Upper lobe of right lung (tissue), 1 donor: ENCODE measurements around the gene TBC1D23. TPM values are rescaled to one million over a fixed set of nuclear protein-coding genes. Genes with fewer than 3 reads are reported as not detected.

Experiments
- ATAC-seq: fragments of 200-7000 bp; cut with Tn5 transposase; one replicate; pipeline ENCODE4 v1.9.1; 2020; ENCODE audit warnings: mild to moderate bottlenecking, moderate library complexity
- DNase-seq: peaks from one replicate; pipeline ENCODE4 v3.0.0-alpha.2; 2020
- H3K27ac ChIP-seq: fragments of 200-600 bp; one replicate; pipeline ENCODE4 v1.8.0; 2022
- H3K27me3 ChIP-seq: fragments of 200-600 bp; one replicate; pipeline ENCODE4 v1.8.0; 2022; ENCODE audit warnings: mild to moderate bottlenecking
- H3K36me3 ChIP-seq: fragments of 200-600 bp; one replicate; pipeline ENCODE4 v1.8.0; 2022
- H3K4me1 ChIP-seq: fragments of 200-600 bp; one replicate; pipeline ENCODE4 v1.8.0; 2022
- H3K4me3 ChIP-seq: fragments of 200-600 bp; one replicate; pipeline ENCODE4 v1.8.0; 2022; ENCODE audit warnings: mild to moderate bottlenecking
- H3K9me3 ChIP-seq: fragments of 200-600 bp; one replicate; pipeline ENCODE4 v1.8.0; 2022
- intact Hi-C: fragments of 100-400 bp; cut with DNase I; formaldehyde crosslinking; loops from one replicate; pipeline ENCODE4 v1.11.0; 2022
- total RNA-seq: library from RNA; stranded (reverse); fragmentation: NEBNext Ultra II Directional; extraction: Animal tissue kit (Norgen Biotek cat#: 25700); gene quantifications from one replicate; pipeline ENCODE4 v1.2.1, GENCODE V29; 2021
- TF ChIP-seq, protein P1 (sequence below): fragments of 200-600 bp; IDR thresholded peaks from one replicate; pipeline ENCODE4 v1.8.0; 2022; ENCODE audit warnings: antibody characterized with exemption
- donor health status: DM: no; HTN: yes; CAD: no; lungs with severe emphysema.

TBC1D23 gene
- total RNA-seq, 1 donor from 2014 or later = 47.4 TPM

DNA sequence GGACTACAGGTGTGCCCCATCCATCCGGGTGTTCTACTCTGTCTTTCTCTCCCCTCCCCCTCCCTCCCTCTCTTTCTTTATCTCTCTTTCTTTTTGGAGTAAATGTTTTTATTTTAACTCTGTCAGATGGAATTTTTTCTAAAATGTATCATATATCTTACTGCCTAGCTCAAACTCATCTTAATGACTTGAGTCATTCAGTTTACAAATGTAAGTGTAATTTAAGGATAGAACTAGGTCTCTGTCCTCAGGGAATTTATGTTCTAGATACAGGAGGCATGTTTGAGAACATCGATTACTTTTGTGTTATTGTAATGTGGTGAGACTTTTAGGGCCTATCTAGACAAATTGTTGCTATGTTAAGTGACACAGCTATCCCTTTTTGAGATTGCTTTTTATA is 3.5 kb downstream of the TBC1D23 start:
- Histone ChIP-seq H3K27ac (no peak overlapping the region), H3K4me3 (no peak overlapping the region), H3K27me3 (no peaks in the 10 kb centered on the region), H3K9me3 (no peaks in the 10 kb centered on the region), H3K4me1 (peaks cover 32% of the 10 kb centered on the region), H3K36me3 (no peaks in the 10 kb centered on the region)
- TF ChIP-seq, protein P1, sequence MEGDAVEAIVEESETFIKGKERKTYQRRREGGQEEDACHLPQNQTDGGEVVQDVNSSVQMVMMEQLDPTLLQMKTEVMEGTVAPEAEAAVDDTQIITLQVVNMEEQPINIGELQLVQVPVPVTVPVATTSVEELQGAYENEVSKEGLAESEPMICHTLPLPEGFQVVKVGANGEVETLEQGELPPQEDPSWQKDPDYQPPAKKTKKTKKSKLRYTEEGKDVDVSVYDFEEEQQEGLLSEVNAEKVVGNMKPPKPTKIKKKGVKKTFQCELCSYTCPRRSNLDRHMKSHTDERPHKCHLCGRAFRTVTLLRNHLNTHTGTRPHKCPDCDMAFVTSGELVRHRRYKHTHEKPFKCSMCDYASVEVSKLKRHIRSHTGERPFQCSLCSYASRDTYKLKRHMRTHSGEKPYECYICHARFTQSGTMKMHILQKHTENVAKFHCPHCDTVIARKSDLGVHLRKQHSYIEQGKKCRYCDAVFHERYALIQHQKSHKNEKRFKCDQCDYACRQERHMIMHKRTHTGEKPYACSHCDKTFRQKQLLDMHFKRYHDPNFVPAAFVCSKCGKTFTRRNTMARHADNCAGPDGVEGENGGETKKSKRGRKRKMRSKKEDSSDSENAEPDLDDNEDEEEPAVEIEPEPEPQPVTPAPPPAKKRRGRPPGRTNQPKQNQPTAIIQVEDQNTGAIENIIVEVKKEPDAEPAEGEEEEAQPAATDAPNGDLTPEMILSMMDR = no peak
- DNase-seq (no peak), ATAC-seq (no peak)
- intact Hi-C loops = no loop called here

DNA sequence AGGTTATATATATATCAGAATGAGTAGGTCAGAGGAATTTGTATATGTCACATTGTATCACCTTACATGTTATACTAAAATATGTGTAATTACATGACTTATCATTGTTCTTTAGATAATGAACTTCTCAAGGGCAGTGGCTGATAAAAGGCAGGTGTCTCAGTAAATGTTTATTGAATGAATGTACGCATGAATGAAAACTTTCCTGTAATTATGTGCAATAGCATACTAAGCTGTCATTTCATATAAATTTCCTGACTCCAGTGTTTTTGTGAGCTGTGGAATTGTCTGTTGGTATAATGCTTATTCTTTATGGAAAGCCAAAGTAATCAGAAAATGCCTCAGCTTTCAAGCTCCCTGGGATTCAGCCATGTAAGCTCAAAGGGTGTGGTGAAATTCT is 4.2 kb downstream of the TBC1D23 start:
- DNase-seq (no peak), ATAC-seq (no peak)
- no peaks in the 10 kb centered on the region for H3K9me3 ChIP-seq
- TF ChIP-seq, protein P1 = no peak
- no peak overlapping the region for H3K27ac ChIP-seq
- H3K27me3 ChIP-seq = no peaks in the 10 kb centered on the region
- peaks cover 35% of the 10 kb centered on the region for H3K4me1 ChIP-seq
- no peaks in the 10 kb centered on the region for H3K36me3 ChIP-seq
- no peak overlapping the region for H3K4me3 ChIP-seq
- intact Hi-C loops = no loop called here

DNA sequence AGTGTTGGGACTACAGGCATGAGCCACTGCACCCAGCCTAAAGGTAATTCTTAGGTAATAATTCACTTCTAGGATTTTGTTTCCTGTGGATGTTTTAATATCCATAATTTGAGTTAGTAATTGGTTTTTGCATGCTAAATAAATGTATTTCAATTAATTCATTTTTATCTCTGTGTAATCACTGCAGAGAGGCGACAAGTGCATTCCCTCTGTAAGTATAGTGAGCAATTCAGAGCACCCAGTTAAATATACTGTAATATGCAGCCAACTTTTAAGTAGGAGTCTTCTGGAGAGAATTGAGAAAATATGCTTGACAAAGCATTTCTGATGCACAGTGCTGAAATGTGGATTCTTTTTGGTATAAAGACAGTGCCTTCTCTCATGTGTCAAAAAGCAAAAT is 5.7 kb downstream of the TBC1D23 start:
- Histone ChIP-seq H3K4me3 (no peak overlapping the region), H3K27ac (no peak overlapping the region), H3K27me3 (no peaks in the 10 kb centered on the region), H3K36me3 (no peaks in the 10 kb centered on the region), H3K4me1 (peaks cover 30% of the 10 kb centered on the region), H3K9me3 (no peaks in the 10 kb centered on the region)
- TF ChIP-seq, protein P1 = no peak
- intact Hi-C loops = no loop called here
- DNase-seq (no peak), ATAC-seq (no peak)

DNA sequence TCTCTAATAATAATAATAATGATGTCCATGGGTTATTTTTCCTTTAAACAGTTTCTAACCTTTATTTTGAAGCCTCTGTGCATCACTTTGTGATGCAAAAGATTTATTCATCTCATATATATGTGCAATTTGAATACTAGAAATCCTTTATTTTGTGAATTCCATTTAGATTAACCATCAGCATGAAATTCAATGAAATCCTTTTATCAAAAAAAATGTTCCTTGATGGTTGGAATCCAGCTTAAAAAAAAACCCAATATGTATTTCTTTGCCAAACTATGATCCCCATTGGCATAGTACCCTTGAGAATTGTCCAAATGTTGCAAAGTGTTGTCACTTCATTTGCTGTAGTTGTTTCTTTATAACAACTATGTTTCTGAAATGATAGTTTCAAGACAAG is 7.4 kb downstream of the TBC1D23 start:
- Histone ChIP-seq H3K36me3 (no peaks in the 10 kb centered on the region), H3K9me3 (no peaks in the 10 kb centered on the region), H3K4me3 (no peak overlapping the region), H3K4me1 (peaks cover 16% of the 10 kb centered on the region), H3K27ac (no peak overlapping the region), H3K27me3 (no peaks in the 10 kb centered on the region)
- TF ChIP-seq, protein P1 = no peak
- DNase-seq (no peak), ATAC-seq (no peak)
- intact Hi-C loops = no loop called here

DNA sequence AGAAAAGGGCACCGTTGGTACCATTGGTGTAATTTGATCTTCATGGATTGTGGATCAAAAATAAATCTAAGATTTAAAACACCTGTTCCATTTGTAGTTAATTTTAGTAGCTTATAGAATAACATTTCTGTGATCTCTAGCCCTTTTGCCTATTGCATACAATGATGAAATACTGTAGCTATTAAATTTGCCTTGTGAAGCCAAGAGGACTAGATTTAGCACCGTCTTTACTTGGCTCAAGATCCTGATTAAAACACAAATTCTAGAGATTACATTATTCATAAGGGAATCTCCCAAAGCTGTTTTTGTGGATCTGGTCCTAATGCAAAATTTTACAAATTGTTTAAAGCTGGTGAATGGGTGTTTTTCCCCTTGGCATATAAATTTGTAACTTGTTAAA is 8.2 kb downstream of the TBC1D23 start:
- DNase-seq = no peak
- no peak overlapping the region for H3K27ac ChIP-seq
- no peak overlapping the region for H3K4me3 ChIP-seq
- TF ChIP-seq, protein P1 = no peak
- peaks cover 9% of the 10 kb centered on the region for H3K4me1 ChIP-seq
- no peak for ATAC-seq
- no peaks in the 10 kb centered on the region for H3K27me3 ChIP-seq
- intact Hi-C loops = no loop called here
- H3K36me3 ChIP-seq = no peaks in the 10 kb centered on the region
- H3K9me3 ChIP-seq = no peaks in the 10 kb centered on the region
